ENCODE data around the gene XPO4. TPM values are rescaled to one million over a fixed set of nuclear protein-coding genes. Genes with fewer than 3 reads are reported as not detected.
A peak's percentile ranks its signal among the peaks of the same experiment; 100 is the strongest.
"Not testable (repeated sequence)": the region's sequence is repeated elsewhere in the genome, so short reads cannot be mapped to it uniquely, and the experiment has no call there.

Gene XPO4
- total RNA-seq, 1 donor from 2014 or later, result 32.0 TPM

- TF ChIP-seq CTCF (IDR thresholded peaks at IDR 0.05; ENCODE audit: borderline replicate concordance), result no peak
- Histone ChIP-seq H3K36me3 (peaks cover 9% of the 10 kb centered on the region), H3K4me3 (peak overlapping the region; percentile 93), H3K4me1 (peaks cover 42% of the 10 kb centered on the region), H3K27me3 (ENCODE audit: low read depth) (no peaks in the 10 kb centered on the region), H3K27ac (replicated peaks) (peak overlapping the region; percentile 93), H3K9me3 (replicated peaks) (no peaks in the 10 kb centered on the region)
- intact Hi-C loops (cut with micrococcal nuclease), result no loop called here
- peak; percentile 14 for DNase-seq
These were observed 693 bp downstream of the XPO4 start for GRCh38 chr13:20901668-20902437.

GRCh38 chr13:20894245-20894644 is 8.3 kb downstream of the XPO4 start:
- Histone ChIP-seq H3K27me3 (ENCODE audit: low read depth) (no peaks in the 10 kb centered on the region), H3K36me3 (no peaks in the 10 kb centered on the region), H3K27ac (replicated peaks) (no peak overlapping the region), H3K4me1 (peaks cover 5% of the 10 kb centered on the region), H3K4me3 (no peak overlapping the region), H3K9me3 (replicated peaks) (no peaks in the 10 kb centered on the region)
- intact Hi-C loops (cut with micrococcal nuclease), result no loop called here
- DNase-seq, result no peak
- TF ChIP-seq CTCF (IDR thresholded peaks at IDR 0.05; ENCODE audit: borderline replicate concordance), result no peak

GRCh38 chr13:20891768-20892167 is 10.8 kb downstream of the XPO4 start:
- H3K9me3 ChIP-seq (replicated peaks), result no peaks in the 10 kb centered on the region
- no peak for DNase-seq
- no peak overlapping the region for H3K4me3 ChIP-seq
- no peaks in the 10 kb centered on the region for H3K4me1 ChIP-seq
- intact Hi-C loops (cut with micrococcal nuclease), result no loop called here
- no peaks in the 10 kb centered on the region for H3K27me3 ChIP-seq (ENCODE audit: low read depth)
- H3K27ac ChIP-seq (replicated peaks), result no peak overlapping the region
- no peaks in the 10 kb centered on the region for H3K36me3 ChIP-seq
- TF ChIP-seq CTCF (IDR thresholded peaks at IDR 0.05; ENCODE audit: borderline replicate concordance), result no peak

GRCh38 chr13:20891034-20891433 is 11.5 kb downstream of the XPO4 start:
- Histone ChIP-seq H3K36me3 (no peaks in the 10 kb centered on the region), H3K9me3 (replicated peaks) (no peaks in the 10 kb centered on the region), H3K4me1 (no peaks in the 10 kb centered on the region), H3K27me3 (ENCODE audit: low read depth) (no peaks in the 10 kb centered on the region), H3K4me3 (no peak overlapping the region), H3K27ac (replicated peaks) (no peak overlapping the region)
- TF ChIP-seq CTCF (IDR thresholded peaks at IDR 0.05; ENCODE audit: borderline replicate concordance), result no peak
- no peak for DNase-seq
- intact Hi-C loops (cut with micrococcal nuclease), result no loop called here

- DNase-seq; H3K9me3 ChIP-seq (replicated peaks); H3K36me3 ChIP-seq; H3K4me3 ChIP-seq; H3K27ac ChIP-seq (replicated peaks); H3K27me3 ChIP-seq (ENCODE audit: low read depth); intact Hi-C loops (cut with micrococcal nuclease); H3K4me1 ChIP-seq: not testable (repeated sequence)
These were observed 12.0 kb downstream of the XPO4 start for GRCh38 chr13:20890540-20890939.

GRCh38 chr13:20882206-20882605 is 20.3 kb downstream of the XPO4 start:
- Histone ChIP-seq H3K4me3 (no peak overlapping the region), H3K27ac (replicated peaks) (no peak overlapping the region), H3K4me1 (peaks cover 37% of the 10 kb centered on the region), H3K27me3 (ENCODE audit: low read depth) (no peaks in the 10 kb centered on the region), H3K9me3 (replicated peaks) (no peaks in the 10 kb centered on the region), H3K36me3 (no peaks in the 10 kb centered on the region)
- no peak for TF ChIP-seq CTCF (IDR thresholded peaks at IDR 0.05; ENCODE audit: borderline replicate concordance)
- intact Hi-C loops (cut with micrococcal nuclease), result no loop called here
- no peak for DNase-seq

Data from left ventricle myocardium inferior (tissue), 1 donor.